Endothelial cell of umbilical vein (primary cell): ENCODE results near the gene FAM181A. TPM values are rescaled to one million over a fixed set of nuclear protein-coding genes. Genes with fewer than 3 reads are reported as not detected.

Experiments
- BruUV-seq: library from RNA; stranded (reverse); fragments of 400-500 nt; replicated peaks from 2 replicates; lab custom pipeline; 2021; lab: Mats Ljungman, UMichigan
- CTCF ChIA-PET: fragments of 300-600, 350-600 bp; sonication (Branson Sonifier 250); formaldehyde crosslinking; loops from one replicate; lab custom pipeline; 2021; ENCODE audit warnings: antibody characterized with exemption, inconsistent platforms; lab: Charles Lee
- POLR2A ChIA-PET: fragments of 300-600, 350-600 bp; sonication (Branson Sonifier 250); formaldehyde crosslinking; loops from one replicate; lab custom pipeline; 2021; ENCODE audit warnings: antibody characterized with exemption, inconsistent platforms; lab: Charles Lee
- DNase-seq: peaks from one replicate; pipeline ENCODE4 v3.0.0-alpha.2; 2011; ENCODE audit warnings: low read depth, low spot score
- FAIRE-seq: peaks from 2 replicates; lab custom pipeline; 2011; peaks lifted over from hg19 to GRCh38; lab: Jason Lieb, UNC
- H2AFZ ChIP-seq: 2 replicates; pipeline ENCODE4 v1.6.0; 2012; ENCODE audit warnings: low read depth, low read length, control low read depth, inconsistent platforms
- H3K27ac ChIP-seq: 2 replicates; pipeline ENCODE4 v1.5.1; 2011; ENCODE audit warnings: low read depth, mild to moderate bottlenecking, control low read depth, low read length, moderate library complexity; ENCODE audit not compliant: insufficient read depth
- H3K27me3 ChIP-seq, 2 experiments: 2 replicates each; pipeline versions ENCODE4 v1.6.0 to v1.6.1; 2011; ENCODE audit warnings: low read length in 2 of 2, mixed read lengths in 1 of 2; ENCODE audit not compliant: control insufficient read depth in 2 of 2, insufficient read depth in 2 of 2
- H3K36me3 ChIP-seq, 2 experiments: 2 replicates in 1 of 2; 3 replicates in 1 of 2; pipeline ENCODE4 v1.5.1; 2011; ENCODE audit warnings: low read length in 2 of 2, mild to moderate bottlenecking in 1 of 2, moderate library complexity in 1 of 2; ENCODE audit not compliant: control insufficient read depth in 2 of 2, insufficient read depth in 2 of 2; ENCODE audit errors: extremely low read depth in 1 of 2
- H3K4me1 ChIP-seq: 3 replicates; pipeline ENCODE4 v1.5.1; 2011; ENCODE audit warnings: mild to moderate bottlenecking, low read length; ENCODE audit not compliant: control insufficient read depth, insufficient read depth; ENCODE audit errors: extremely low read depth
- H3K4me2 ChIP-seq: 2 replicates; pipeline ENCODE4 v1.6.1; 2011; ENCODE audit warnings: low read length, control low read depth, mixed read lengths; ENCODE audit not compliant: insufficient read depth
- H3K4me3 ChIP-seq, 3 experiments: fragments of 200-600 bp in 1 of 3; sonication (generic), shearing (Covaris generic) in 1 of 3; replicated peaks in 1 of 3; 2 replicates each; pipeline ENCODE4 v1.5.1; 2011 to 2016; ENCODE audit warnings: control low read depth in 3 of 3, low read length in 3 of 3, mild to moderate bottlenecking in 2 of 3, inconsistent platforms in 1 of 3, low read depth in 1 of 3, moderate library complexity in 1 of 3; ENCODE audit not compliant: insufficient read depth in 1 of 3
- H3K79me2 ChIP-seq: 2 replicates; pipeline ENCODE4 v1.6.0; 2012; ENCODE audit warnings: low read length, inconsistent platforms; ENCODE audit not compliant: control insufficient read depth, insufficient read depth
- H3K9ac ChIP-seq: replicated peaks from 2 replicates; pipeline ENCODE3; 2011; ENCODE audit warnings: low read length, control low read depth; ENCODE audit not compliant: insufficient read depth; ENCODE audit errors: extremely low read depth
- H3K9me1 ChIP-seq: replicated peaks from 3 replicates; pipeline ENCODE4 v1.6.0; 2011; ENCODE audit warnings: mild to moderate bottlenecking, low read length; ENCODE audit not compliant: control insufficient read depth, insufficient read depth; ENCODE audit errors: extremely low read depth
- H3K9me3 ChIP-seq: replicated peaks from 2 replicates; pipeline ENCODE4 v1.5.1; 2012; ENCODE audit warnings: low read length, inconsistent platforms; ENCODE audit not compliant: control insufficient read depth, insufficient read depth
- H4K20me1 ChIP-seq: replicated peaks from 2 replicates; pipeline ENCODE3; 2011; ENCODE audit warnings: mild to moderate bottlenecking, low read length; ENCODE audit not compliant: control insufficient read depth, insufficient read depth; ENCODE audit errors: extremely low read depth
- CTCF ChIP-seq, 2 donors: IDR thresholded peaks; 1 replicate in 1 of 2; 2 replicates in 1 of 2; pipeline ENCODE4 v1.5.1; 2011; ENCODE audit warnings: low read length in 2 of 2, mild to moderate bottlenecking in 2 of 2, moderate library complexity in 2 of 2, control low read depth in 1 of 2, inconsistent platforms in 1 of 2, low read depth in 1 of 2; ENCODE audit not compliant: insufficient read depth in 1 of 2; ENCODE audit errors: extremely low read depth in 1 of 2
- EZH2 ChIP-seq: IDR thresholded peaks from 2 replicates; pipeline ENCODE4 v1.6.1; 2012; ENCODE audit warnings: borderline replicate concordance, low read depth, mild to moderate bottlenecking, moderate library complexity, low read length, inconsistent platforms; ENCODE audit not compliant: severe bottlenecking
- FOS ChIP-seq: IDR thresholded peaks from 2 replicates; pipeline ENCODE4 v1.6.1; 2011; ENCODE audit warnings: mild to moderate bottlenecking, low read length, moderate library complexity, borderline replicate concordance; ENCODE audit not compliant: insufficient read depth
- GATA2 ChIP-seq: IDR thresholded peaks from 2 replicates; pipeline ENCODE4 v1.7.0; 2011; ENCODE audit warnings: low read depth, mild to moderate bottlenecking, moderate library complexity, mixed read lengths, low read length; ENCODE audit not compliant: insufficient read length, insufficient read depth
- JUN ChIP-seq: IDR thresholded peaks from 2 replicates; pipeline ENCODE4 v1.6.1; 2011; ENCODE audit warnings: borderline replicate concordance, low read depth; ENCODE audit not compliant: insufficient read length, insufficient read depth
- MAX ChIP-seq: IDR thresholded peaks from 2 replicates; pipeline ENCODE4 v1.6.1; 2011; ENCODE audit not compliant: insufficient read depth, insufficient read length
- MYC ChIP-seq: IDR thresholded peaks from one replicate; pipeline ENCODE4 v1.6.1; 2011; ENCODE audit warnings: mild to moderate bottlenecking, low read depth, low read length
- POLR2A ChIP-seq: IDR thresholded peaks from 2 replicates; pipeline ENCODE4 v1.6.1; 2012; ENCODE audit warnings: low read depth, mild to moderate bottlenecking, control low read depth, low read length
- POLR2AphosphoS5 ChIP-seq: IDR thresholded peaks from 2 replicates; pipeline ENCODE4 v1.6.1; 2012; ENCODE audit warnings: low read depth, mild to moderate bottlenecking, control low read depth, low read length, moderate library complexity; ENCODE audit not compliant: insufficient read depth
- dilution Hi-C: fragments of 300-500 bp; cut with MboI; formaldehyde crosslinking; loops from one replicate; pipeline ENCODE4 v1.15.0; 2019; ENCODE audit warnings: low sequenced_read_pairs; ENCODE audit not compliant: extremely low pct_ligation_motif_present
- intact Hi-C: fragments of 100-400 bp; cut with micrococcal nuclease; formaldehyde crosslinking; loops from one replicate; pipeline ENCODE4 v1.10.0; 2022
- polyA plus RNA-seq, 4 experiments: library from polyadenylated mRNA; depleted of rRNA in 3 of 4; stranded (reverse) in 3 of 4; unstranded in 1 of 4; fragments of >200 nt; gene quantifications; 2 replicates each; pipeline versions ENCODE4 v1.2.1 to v1.2.3, GENCODE V29; 2011 to 2012; ENCODE audit warnings: missing spikeins in 1 of 4
- total RNA-seq: library from RNA; stranded (reverse); gene quantifications from 2 replicates; pipeline ENCODE4 v1.2.3, GENCODE V29; 2021

Gene FAM181A
- total and polyA plus RNA-seq, 2 donors (not counting 3 experiments of a cell fraction or from before 2014, with no cell fraction given), result not detected

DNA sequence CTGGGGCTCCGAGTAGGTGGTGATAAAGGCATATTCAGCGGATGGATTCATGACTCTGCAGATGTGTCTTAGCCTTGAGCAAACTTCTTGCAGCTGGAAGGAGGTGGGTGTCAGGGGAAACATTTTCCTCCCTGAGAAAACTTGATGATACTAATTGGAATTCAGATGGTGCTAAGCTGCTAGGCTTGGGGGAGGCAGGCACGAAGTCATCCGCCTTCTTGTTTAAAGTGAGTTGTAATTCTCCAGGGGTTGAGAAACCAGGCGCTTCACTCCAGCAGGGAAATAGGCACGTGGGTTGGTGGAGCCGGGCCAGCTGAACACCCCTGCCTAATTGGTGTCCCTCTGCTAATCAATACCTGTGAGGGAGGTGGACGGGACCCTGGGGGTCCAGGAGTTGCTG is 48.9 kb upstream of the FAM181A start:
- no peak for TF ChIP-seq MYC
- no peak for TF ChIP-seq JUN
- no peak for TF ChIP-seq EZH2
- TF ChIP-seq GATA2, result no peak
- TF ChIP-seq MAX, result no peak
- TF ChIP-seq POLR2AphosphoS5, result no peak
- TF ChIP-seq POLR2A, result no peak
- TF ChIP-seq CTCF (IDR thresholded peaks at IDR 0.05; ENCODE audit: extremely low read depth in 1 of 2, insufficient read depth in 1 of 2, low read depth in 1 of 2, low read length in 2 of 2), result no peak
- no peak for TF ChIP-seq FOS
- Histone ChIP-seq H3K9me1 (no peaks in the 10 kb centered on the region), H3K9me3 (no peaks in the 10 kb centered on the region), H3K27me3 (no peaks in the 10 kb centered on the region), H3K4me1 (no peaks in the 10 kb centered on the region), H3K4me2 (no peak overlapping the region), H4K20me1 (no peaks in the 10 kb centered on the region), H3K27ac (no peak overlapping the region), H2AFZ (no peak overlapping the region), H3K4me3 (no peak overlapping the region), H3K36me3 (no peaks in the 10 kb centered on the region), H3K9ac (no peak overlapping the region), H3K79me2 (no peaks in the 10 kb centered on the region)
- intact Hi-C loops, result no loop called here
- no peak for DNase-seq
- BruUV-seq, result no TSS peak
- dilution Hi-C loops, result no loop called here
- ChIA-PET POLR2A (no interaction called here), CTCF (no interaction called here)
- FAIRE-seq, result no peak
